ENCODE data around the gene REEP2. TPM values are rescaled to one million over a fixed set of nuclear protein-coding genes. Genes with fewer than 3 reads are reported as not detected.
A peak's percentile ranks its signal among the peaks of the same experiment; 100 is the strongest.

REEP2 gene
- total and polyA plus RNA-seq, 2 experiments from 2014 or later, result 5.0 to 8.6 TPM

DNA sequence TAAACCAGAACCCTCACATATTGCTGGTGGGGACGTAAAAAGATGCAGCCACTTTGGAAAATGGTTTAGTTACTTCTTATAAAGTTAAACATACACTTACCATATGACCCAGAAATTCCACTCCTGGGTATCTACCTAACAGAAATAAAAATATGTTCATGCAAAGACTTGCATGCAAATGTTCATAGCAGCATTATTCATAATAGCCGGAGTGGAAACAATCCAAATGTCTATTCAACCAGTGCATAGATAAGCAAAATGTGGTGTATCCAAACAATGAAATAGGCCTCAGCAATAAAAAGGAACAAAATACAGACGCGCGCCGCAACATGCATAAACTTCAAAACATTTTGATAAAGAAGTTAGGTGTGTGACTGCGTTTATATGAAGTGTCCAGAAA lies 38.1 kb downstream of the REEP2 start:
- no peak for TF ChIP-seq EZH2phosphoT487 (IDR thresholded peaks at IDR 0.05; ENCODE audit: insufficient read depth, low read depth)
- WGBS, 2 experiments (ENCODE audit: low coverage in 1 of 2, low lambda C conversion rate in 2 of 2, missing lambda C conversion rate in 2 of 2), result 70 to 75% methylated on average over 7 of the region's 7 CpGs
- H3F3A ChIP-seq (ENCODE audit: insufficient read depth), result no peaks in the 10 kb centered on the region
- no peak overlapping the region for H2AFZ ChIP-seq
- DNase-seq, result no peak
- H3K4me1 ChIP-seq (ENCODE audit: insufficient read depth), result no peaks in the 10 kb centered on the region
- H3K27me3 ChIP-seq (replicated peaks; ENCODE audit: insufficient read depth), result no peaks in the 10 kb centered on the region
- no peak overlapping the region for H3K27ac ChIP-seq
- H3K9me2 ChIP-seq (ENCODE audit: insufficient read depth), result no peaks in the 10 kb centered on the region
- no peaks in the 10 kb centered on the region for H3K9me3 ChIP-seq (ENCODE audit: low read depth)
- in situ Hi-C loops (cut with MboI), result no loop called here
- H4K20me1 ChIP-seq (ENCODE audit: insufficient read depth), result no peaks in the 10 kb centered on the region
- H3K9ac ChIP-seq, result no peak overlapping the region
- H3K36me3 ChIP-seq (ENCODE audit: low read depth), result no peaks in the 10 kb centered on the region
- H3K79me2 ChIP-seq (ENCODE audit: insufficient read depth), result no peaks in the 10 kb centered on the region
- H3K4me3 ChIP-seq, result no peak overlapping the region
- H3K4me2 ChIP-seq (ENCODE audit: unreplicated experiment), result no peak overlapping the region

DNA sequence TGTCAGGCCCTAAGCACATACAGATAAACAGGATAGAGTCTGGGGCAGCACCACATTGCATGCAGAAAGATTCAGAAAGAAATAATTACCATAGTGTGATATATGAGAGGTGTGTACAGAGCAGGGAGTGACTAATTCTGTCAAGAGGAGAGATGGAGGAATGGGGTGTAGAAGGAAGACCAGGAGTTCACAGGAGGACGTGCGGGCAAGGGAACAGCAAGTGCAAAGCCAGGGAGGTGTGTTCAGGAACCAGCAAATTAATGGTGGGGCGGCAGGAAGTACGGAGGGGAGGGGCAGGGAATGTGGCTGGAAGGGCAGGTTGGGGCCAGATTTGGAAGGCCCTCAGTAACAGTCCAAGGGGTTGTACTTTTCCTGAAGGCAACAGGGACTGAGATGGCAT lies 43.8 kb downstream of the REEP2 start:
- TF ChIP-seq EZH2 (IDR thresholded peaks at IDR 0.05; ENCODE audit: insufficient read depth, poor library complexity, severe bottlenecking), result no peak
- Histone ChIP-seq H3K4me2 (ENCODE audit: unreplicated experiment) (no peak overlapping the region), H3K36me3 (ENCODE audit: low read depth) (no peaks in the 10 kb centered on the region), H3K4me3 (no peak overlapping the region), H2AFZ (no peak overlapping the region), H3K27ac (no peak overlapping the region), H3K27me3 (replicated peaks; ENCODE audit: insufficient read depth) (no peaks in the 10 kb centered on the region), H3K79me2 (ENCODE audit: insufficient read depth) (no peaks in the 10 kb centered on the region), H4K20me1 (ENCODE audit: insufficient read depth) (no peaks in the 10 kb centered on the region), H3K4me1 (ENCODE audit: insufficient read depth) (peaks cover 6% of the 10 kb centered on the region), H3F3A (ENCODE audit: insufficient read depth) (peaks cover 9% of the 10 kb centered on the region; the same call in 1 of the 2 replicates), H3K9me3 (ENCODE audit: low read depth) (no peaks in the 10 kb centered on the region), H3K9me2 (ENCODE audit: insufficient read depth) (no peaks in the 10 kb centered on the region), H3K9ac (no peak overlapping the region)
- DNase-seq, result no peak
- WGBS, 2 experiments (ENCODE audit: low coverage in 1 of 2, low lambda C conversion rate in 2 of 2, missing lambda C conversion rate in 2 of 2), result 84 to 95% methylated on average over 4 of the region's 4 CpGs
- in situ Hi-C loops (cut with MboI), result no loop called here

DNA sequence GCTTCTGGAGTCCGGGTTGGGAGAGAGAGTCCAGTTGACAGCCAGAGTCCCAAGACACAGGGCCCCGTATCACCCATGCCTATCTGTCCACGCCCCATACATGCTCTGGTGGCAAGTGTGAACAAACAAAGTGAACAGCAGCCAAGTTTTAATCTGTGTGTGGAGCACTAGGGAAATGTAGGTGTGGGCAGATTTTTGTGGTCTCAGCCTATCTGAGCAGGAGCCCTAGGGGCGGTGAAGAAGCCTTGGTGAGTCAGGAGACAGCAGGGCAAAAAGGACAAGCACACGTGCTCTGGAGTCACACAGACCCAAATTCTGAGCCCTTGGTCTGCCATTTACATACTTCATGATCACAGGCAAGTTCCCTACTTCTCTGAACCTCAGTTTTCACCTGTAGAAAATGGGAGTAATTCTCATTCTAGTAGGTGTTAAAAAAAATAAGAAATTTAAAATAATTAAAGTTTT lies 49.7 kb downstream of the REEP2 start:
- in situ Hi-C loops (cut with MboI), result no loop called here
- Histone ChIP-seq H3K79me2 (ENCODE audit: insufficient read depth) (no peaks in the 10 kb centered on the region), H3K9ac (no peak overlapping the region), H3K9me3 (ENCODE audit: low read depth) (no peaks in the 10 kb centered on the region), H3K36me3 (ENCODE audit: low read depth) (no peaks in the 10 kb centered on the region), H3K27me3 (replicated peaks; ENCODE audit: insufficient read depth) (no peaks in the 10 kb centered on the region), H3K27ac (peak overlapping the region; percentile 40; the same call in 1 of the 2 replicates), H3F3A (ENCODE audit: insufficient read depth) (peaks cover 14% of the 10 kb centered on the region; the same call in 1 of the 2 replicates), H3K9me2 (ENCODE audit: insufficient read depth) (no peaks in the 10 kb centered on the region), H3K4me1 (ENCODE audit: insufficient read depth) (peaks cover 36% of the 10 kb centered on the region), H4K20me1 (ENCODE audit: insufficient read depth) (no peaks in the 10 kb centered on the region), H3K4me2 (ENCODE audit: unreplicated experiment) (no peak overlapping the region), H3K4me3 (no peak overlapping the region), H2AFZ (no peak overlapping the region)
- peak; percentile 91 for DNase-seq
- 51 to 53% methylated on average over 5 of the region's 5 CpGs for WGBS, 2 experiments (ENCODE audit: low coverage in 1 of 2, low lambda C conversion rate in 2 of 2, missing lambda C conversion rate in 2 of 2)
- TF ChIP-seq EZH2 (IDR thresholded peaks at IDR 0.05; ENCODE audit: insufficient read depth, poor library complexity, severe bottlenecking) (no peak), EZH2phosphoT487 (IDR thresholded peaks at IDR 0.05; ENCODE audit: insufficient read depth, low read depth) (no peak)

DNA sequence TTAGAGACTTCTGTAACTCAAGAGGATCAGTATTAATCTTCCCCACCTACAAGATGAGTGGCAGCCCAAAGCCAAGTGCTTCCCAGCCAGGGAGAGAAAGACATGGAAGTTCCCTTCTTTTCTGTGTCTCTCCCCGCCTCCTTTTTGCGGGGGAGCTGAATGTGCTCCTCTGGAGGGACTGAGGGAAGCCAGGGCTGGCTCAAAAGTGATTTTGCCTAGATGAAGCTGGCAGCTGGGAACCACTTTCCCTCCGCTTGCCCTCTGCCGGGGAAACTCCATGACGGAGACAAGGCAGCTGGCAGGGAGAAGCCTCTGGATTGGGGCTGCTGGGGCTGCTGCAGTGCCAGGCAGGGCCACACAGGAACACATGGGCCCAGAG lies 50.8 kb downstream of the REEP2 start:
- WGBS, 2 experiments (ENCODE audit: low coverage in 1 of 2, low lambda C conversion rate in 2 of 2, missing lambda C conversion rate in 2 of 2), result 66% methylated on average over 5 of the region's 5 CpGs
- H3K4me1 ChIP-seq (ENCODE audit: insufficient read depth), result peaks cover 36% of the 10 kb centered on the region
- no peaks in the 10 kb centered on the region for H3K9me2 ChIP-seq (ENCODE audit: insufficient read depth)
- H3K79me2 ChIP-seq (ENCODE audit: insufficient read depth), result no peaks in the 10 kb centered on the region
- H3K27me3 ChIP-seq (replicated peaks; ENCODE audit: insufficient read depth), result no peaks in the 10 kb centered on the region
- no peaks in the 10 kb centered on the region for H4K20me1 ChIP-seq (ENCODE audit: insufficient read depth)
- DNase-seq, result no peak
- in situ Hi-C loops (cut with MboI), result no loop called here
- no peak overlapping the region for H3K9ac ChIP-seq
- H3K4me2 ChIP-seq (ENCODE audit: unreplicated experiment), result no peak overlapping the region
- TF ChIP-seq EZH2 (IDR thresholded peaks at IDR 0.05; ENCODE audit: insufficient read depth, poor library complexity, severe bottlenecking) (no peak), EZH2phosphoT487 (IDR thresholded peaks at IDR 0.05; ENCODE audit: insufficient read depth, low read depth) (no peak)
- H2AFZ ChIP-seq, result no peak overlapping the region
- H3K4me3 ChIP-seq, result no peak overlapping the region
- peaks cover 14% of the 10 kb centered on the region; the same call in 1 of the 2 replicates for H3F3A ChIP-seq (ENCODE audit: insufficient read depth)
- H3K36me3 ChIP-seq (ENCODE audit: low read depth), result no peaks in the 10 kb centered on the region
- H3K9me3 ChIP-seq (ENCODE audit: low read depth), result no peaks in the 10 kb centered on the region
- no peak overlapping the region for H3K27ac ChIP-seq
